Lower leg skin (tissue), 4 donors: Measurements from ENCODE around the gene PRSS38. TPM values are rescaled to one million over a fixed set of nuclear protein-coding genes. Genes with fewer than 3 reads are reported as not detected.

Source experiments
- DNase-seq, 2 donors: peaks; one replicate each; pipeline ENCODE4 v3.0.0-alpha.2; 2019; ENCODE audit warnings: low spot score in 2 of 2
- H3K4me3 ChIP-seq: fragments of 200-600 bp; sonication (generic); 2 replicates; pipeline ENCODE4 v1.5.1; 2017; ENCODE audit warnings: mild to moderate bottlenecking, low read depth; ENCODE audit not compliant: poor library complexity, severe bottlenecking
- POLR2A ChIP-seq, 2 donors: fragments of 450-650 bp; IDR thresholded peaks; one replicate each; pipeline ENCODE4 v1.6.1; 2016 to 2017; ENCODE audit warnings: antibody characterized with exemption in 2 of 2, mild to moderate bottlenecking in 1 of 2, moderate library complexity in 1 of 2
- WGBS, 2 donors: methylation state at CpG; one replicate each; pipeline ENCODE4 v1.1.5; 2018; 5-methylcytosine and 5-hydroxymethylcytosine counted together
- intact Hi-C: fragments of 100-400 bp; cut with DNase I; formaldehyde crosslinking; loops from one replicate; pipeline ENCODE4 v1.15.0; 2023; ENCODE audit warnings: low total_unique reads
- total RNA-seq, 4 donors: library from RNA; depleted of rRNA; stranded (reverse); fragments of >200 nt; gene quantifications; one replicate each; pipeline ENCODE4 v1.1.0, GENCODE V29; 2016
- TF ChIP-seq, protein P1 (sequence below), 3 donors: fragments of 450-650 bp; IDR thresholded peaks; one replicate each; pipeline ENCODE4 v1.5.1; 2016; ENCODE audit warnings: antibody characterized with exemption in 3 of 3, mild to moderate bottlenecking in 3 of 3, moderate library complexity in 2 of 3

PRSS38 gene
- total RNA-seq, 4 donors from 2014 or later: not detected

DNA sequence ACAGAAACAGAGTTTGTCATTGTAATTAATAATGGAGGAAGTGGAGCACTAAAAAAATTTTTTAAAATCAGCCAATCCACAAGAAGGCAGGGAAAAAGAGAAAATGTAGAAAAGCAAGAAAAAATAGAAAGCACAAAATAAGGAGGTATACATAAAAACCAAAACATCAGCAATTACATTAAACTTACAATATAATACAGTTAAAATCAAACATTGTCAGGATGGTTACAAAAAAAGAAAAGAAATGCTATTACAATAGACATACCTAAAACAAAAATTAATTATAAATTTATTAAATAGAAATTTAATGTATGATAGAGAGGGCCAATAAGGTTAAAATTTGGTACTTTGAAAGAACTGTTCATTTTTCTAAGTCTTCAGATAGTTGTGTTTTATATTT is 38.7 kb downstream of the PRSS38 start:
- TF ChIP-seq POLR2A (IDR thresholded peaks at IDR 0.05): no peak
- TF ChIP-seq, protein P1, sequence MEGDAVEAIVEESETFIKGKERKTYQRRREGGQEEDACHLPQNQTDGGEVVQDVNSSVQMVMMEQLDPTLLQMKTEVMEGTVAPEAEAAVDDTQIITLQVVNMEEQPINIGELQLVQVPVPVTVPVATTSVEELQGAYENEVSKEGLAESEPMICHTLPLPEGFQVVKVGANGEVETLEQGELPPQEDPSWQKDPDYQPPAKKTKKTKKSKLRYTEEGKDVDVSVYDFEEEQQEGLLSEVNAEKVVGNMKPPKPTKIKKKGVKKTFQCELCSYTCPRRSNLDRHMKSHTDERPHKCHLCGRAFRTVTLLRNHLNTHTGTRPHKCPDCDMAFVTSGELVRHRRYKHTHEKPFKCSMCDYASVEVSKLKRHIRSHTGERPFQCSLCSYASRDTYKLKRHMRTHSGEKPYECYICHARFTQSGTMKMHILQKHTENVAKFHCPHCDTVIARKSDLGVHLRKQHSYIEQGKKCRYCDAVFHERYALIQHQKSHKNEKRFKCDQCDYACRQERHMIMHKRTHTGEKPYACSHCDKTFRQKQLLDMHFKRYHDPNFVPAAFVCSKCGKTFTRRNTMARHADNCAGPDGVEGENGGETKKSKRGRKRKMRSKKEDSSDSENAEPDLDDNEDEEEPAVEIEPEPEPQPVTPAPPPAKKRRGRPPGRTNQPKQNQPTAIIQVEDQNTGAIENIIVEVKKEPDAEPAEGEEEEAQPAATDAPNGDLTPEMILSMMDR (IDR thresholded peaks at IDR 0.05): no peak
- no peak for DNase-seq
- intact Hi-C loops: no loop called here
- H3K4me3 ChIP-seq: no peak overlapping the region

DNA sequence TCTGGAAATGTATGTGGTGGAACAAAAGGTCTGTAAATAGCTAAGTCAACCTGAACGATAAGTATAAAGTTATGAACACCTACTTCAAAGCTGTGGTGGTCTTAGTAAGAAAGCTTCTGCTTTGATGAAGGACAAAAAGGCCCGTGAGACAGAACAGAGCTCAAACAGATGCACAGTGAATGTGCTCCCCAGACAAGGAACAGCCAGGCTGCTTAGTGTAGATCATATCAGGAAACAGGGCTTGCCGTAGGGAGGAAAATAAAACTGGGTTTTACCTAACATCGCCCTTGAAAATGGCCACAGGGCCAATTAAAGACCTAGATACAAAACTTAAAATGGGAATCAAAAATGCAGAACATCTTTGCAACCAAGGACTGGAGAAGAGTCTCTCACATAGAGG is 40.2 kb downstream of the PRSS38 start:
- no peak for DNase-seq
- no peak overlapping the region for H3K4me3 ChIP-seq
- intact Hi-C loops: no loop called here
- 59 to 66% methylated on average over 4 of the region's 4 CpGs for WGBS, 2 donors
- TF ChIP-seq POLR2A (IDR thresholded peaks at IDR 0.05): no peak
- TF ChIP-seq, protein P1 (IDR thresholded peaks at IDR 0.05): no peak

DNA sequence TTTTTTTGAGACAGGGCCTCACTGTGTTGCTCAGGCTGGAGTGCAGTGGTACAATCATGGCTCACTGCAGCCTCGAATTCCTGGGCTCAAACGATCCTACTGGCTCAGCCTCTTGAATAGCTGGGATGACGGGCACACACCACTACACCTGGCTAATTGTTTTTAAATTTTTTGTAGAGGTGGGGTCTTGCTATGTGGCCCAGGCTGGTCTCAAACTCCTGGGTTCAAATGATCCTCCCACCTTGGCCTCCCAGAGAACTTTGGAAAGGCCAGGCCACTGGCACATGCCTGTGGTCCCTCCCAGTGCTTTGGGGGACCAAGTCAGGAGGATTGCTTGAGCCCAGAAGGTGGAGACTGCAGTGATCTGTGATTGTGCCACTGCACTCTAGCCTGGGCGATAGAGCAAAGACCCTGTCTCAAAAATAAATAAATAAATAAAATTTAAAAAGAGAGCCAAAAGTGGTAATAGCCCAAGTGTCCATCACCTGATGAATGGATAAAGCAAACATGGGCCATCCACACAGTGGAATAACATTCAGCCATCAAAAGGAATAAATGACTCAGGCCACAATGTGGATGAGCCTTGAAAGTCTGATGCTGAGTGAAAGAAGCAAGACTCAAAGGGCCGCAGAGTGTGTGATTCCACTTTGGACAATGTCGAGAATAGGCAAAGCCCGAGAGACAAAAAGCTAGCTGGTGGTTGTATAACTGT is 40.8 kb downstream of the PRSS38 start:
- 89 to 90% methylated on average over 7 of the region's 7 CpGs for WGBS, 2 donors
- TF ChIP-seq, protein P1 (IDR thresholded peaks at IDR 0.05): no peak
- no peak for TF ChIP-seq POLR2A (IDR thresholded peaks at IDR 0.05)
- DNase-seq: no peak
- intact Hi-C loops: no loop called here
- no peak overlapping the region for H3K4me3 ChIP-seq

DNA sequence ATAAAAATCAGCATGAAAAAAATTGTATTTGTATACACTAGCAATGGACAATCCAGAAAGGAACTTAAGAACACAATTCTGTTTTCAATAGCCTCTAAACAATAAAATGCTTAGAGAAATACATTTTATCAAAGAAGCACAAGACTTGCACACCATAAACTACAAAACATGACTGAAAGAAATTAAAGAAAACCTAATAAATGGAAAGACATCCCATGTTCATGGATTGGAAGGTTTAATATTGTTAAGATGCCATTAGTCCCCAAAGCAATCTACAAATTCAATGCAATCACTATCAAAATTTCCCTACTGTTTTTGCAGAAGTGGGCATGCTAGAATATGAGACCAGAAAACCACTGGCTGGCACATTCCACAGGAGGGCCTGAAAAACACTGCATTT is 49.4 kb downstream of the PRSS38 start:
- DNase-seq: no peak
- intact Hi-C loops: no loop called here
- no peak overlapping the region for H3K4me3 ChIP-seq
- TF ChIP-seq, protein P1 (IDR thresholded peaks at IDR 0.05): no peak
- no peak for TF ChIP-seq POLR2A (IDR thresholded peaks at IDR 0.05)

DNA sequence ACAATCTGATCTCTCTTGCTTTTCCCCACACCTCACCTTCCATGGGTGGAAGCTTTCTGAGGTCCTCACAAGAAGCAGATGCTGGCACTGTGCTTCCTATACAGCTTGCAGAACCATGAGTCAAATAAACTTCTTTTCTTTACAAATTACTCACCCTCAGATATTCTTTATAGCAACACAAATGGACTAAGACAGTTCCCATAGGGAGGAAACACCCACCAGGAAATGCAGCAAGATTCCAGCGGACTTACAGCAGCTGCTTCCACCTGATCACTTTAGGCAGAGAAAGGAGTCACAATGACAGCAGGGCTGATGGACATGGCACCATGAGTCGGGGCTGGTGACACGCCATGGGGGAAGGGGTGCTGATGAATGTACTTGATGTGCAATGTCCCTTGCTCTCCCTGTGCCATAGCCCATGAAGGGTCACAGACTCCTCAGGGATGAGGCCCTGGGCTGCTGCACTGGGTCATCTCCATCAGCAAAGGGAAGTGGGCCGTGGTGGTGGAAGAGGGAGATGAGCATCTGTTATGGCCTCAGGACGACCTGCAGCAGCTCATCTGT is 53.9 kb downstream of the PRSS38 start:
- no peak overlapping the region for H3K4me3 ChIP-seq
- WGBS, 2 donors: 40 to 50% methylated on average over 5 of the region's 5 CpGs
- TF ChIP-seq, protein P1 (IDR thresholded peaks at IDR 0.05): no peak
- TF ChIP-seq POLR2A (IDR thresholded peaks at IDR 0.05): no peak
- intact Hi-C loops: no loop called here
- DNase-seq: no peak
